SK-N-MC (cell line): ENCODE results near the gene CGB2.

ENCODE experiments used
- EZH2 ChIP-seq: fragments of 200-600 bp; sonication (generic); IDR thresholded peaks from one replicate; pipeline ENCODE4 v1.6.1; 2017; ENCODE audit warnings: antibody characterized with exemption
- FOXP2 ChIP-seq: optimal IDR thresholded peaks from 2 replicates; pipeline ENCODE3; 2011; ENCODE audit warnings: mild to moderate bottlenecking, moderate library complexity; ENCODE audit not compliant: insufficient read depth; ENCODE audit errors: extremely low read length, control extremely low read depth
- POLR2AphosphoS5 ChIP-seq: IDR thresholded peaks from 2 replicates; pipeline ENCODE4 v1.6.1; 2012; ENCODE audit warnings: mild to moderate bottlenecking, low read depth, low read length, borderline replicate concordance

DNA sequence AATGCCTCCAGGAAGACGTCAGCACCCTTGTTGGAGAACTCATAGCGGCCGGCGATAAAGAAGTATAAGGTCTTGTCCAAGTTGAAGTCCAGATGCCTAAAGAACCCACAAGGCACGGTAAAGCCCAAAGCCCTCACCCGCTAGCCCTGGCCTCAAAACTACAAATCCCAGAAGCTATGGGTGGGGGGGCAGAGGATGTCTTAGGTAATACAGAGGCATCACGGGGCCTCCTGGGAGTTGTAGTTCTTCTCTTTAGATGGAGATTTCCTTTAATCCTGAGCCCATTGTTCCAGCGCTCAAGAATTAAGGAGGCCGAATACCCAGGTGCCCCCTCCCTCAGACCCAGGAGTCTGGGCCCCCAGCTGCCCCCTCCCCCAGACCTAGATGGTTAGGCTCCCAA, 49.4 kb upstream of the CGB2 start:
- no peak for TF ChIP-seq EZH2
- no peak for TF ChIP-seq POLR2AphosphoS5
- no peak for TF ChIP-seq FOXP2
